Activated CD4-positive, alpha-beta T cell treated with anti-CD3 and anti-CD28 coated beads for 24 hours (primary cell): ENCODE results near the gene MLC1.

Experiments used
- DNase-seq, 2 donors: peaks; one replicate each; pipeline ENCODE4 v3.0.0-alpha.2; 2020; ENCODE audit warnings: low read depth in 2 of 2

Gene MLC1

DNA sequence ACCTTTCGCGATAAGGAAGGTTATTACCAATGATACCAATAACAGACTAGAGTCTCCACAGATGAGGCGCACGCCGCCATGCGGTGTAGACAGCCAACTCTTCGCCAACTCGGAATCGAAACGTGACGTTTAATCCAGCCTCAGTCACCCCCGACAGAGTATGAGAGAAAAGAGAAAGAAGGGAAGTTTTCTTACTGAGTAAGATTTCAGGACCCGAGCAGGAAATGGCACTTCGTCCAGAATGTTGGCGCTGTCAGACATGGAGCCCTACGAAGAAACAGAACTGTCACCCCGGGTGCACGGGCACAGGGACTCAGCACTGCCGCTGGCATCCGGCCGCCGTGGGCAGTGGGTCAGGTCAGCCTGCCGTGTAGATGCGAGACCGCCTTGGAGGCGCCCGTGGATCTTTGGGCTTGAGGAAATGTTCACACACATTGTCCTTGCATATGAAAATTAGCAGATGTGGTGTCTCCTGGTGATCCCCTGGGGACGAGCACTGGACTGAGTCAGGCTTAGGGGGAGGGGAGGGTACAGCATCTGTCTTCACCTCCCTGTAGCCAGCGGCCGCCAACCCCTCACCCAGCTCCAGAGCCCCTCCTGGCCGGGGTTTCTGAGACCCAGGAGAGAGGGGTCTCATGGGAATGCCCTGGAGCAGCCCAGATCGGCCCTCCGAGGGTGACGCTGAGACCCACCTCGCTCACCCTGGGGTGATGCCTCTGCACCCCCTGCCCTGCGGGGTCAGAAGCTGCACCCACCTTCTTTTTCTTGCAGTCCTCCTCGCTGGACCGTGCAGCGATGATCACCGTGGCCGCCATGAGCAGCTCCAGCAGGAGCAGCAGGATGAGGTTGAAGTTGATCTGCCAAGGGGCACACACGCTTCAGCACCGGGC, 8.3 kb downstream of the MLC1 start:
- DNase-seq: no peak

GRCh38 chr22:50074551-50075530, 10.4 kb downstream of the MLC1 start:
- no peak for DNase-seq

GRCh38 chr22:50074056-50074455, 11.2 kb downstream of the MLC1 start:
- DNase-seq: no peak

DNA sequence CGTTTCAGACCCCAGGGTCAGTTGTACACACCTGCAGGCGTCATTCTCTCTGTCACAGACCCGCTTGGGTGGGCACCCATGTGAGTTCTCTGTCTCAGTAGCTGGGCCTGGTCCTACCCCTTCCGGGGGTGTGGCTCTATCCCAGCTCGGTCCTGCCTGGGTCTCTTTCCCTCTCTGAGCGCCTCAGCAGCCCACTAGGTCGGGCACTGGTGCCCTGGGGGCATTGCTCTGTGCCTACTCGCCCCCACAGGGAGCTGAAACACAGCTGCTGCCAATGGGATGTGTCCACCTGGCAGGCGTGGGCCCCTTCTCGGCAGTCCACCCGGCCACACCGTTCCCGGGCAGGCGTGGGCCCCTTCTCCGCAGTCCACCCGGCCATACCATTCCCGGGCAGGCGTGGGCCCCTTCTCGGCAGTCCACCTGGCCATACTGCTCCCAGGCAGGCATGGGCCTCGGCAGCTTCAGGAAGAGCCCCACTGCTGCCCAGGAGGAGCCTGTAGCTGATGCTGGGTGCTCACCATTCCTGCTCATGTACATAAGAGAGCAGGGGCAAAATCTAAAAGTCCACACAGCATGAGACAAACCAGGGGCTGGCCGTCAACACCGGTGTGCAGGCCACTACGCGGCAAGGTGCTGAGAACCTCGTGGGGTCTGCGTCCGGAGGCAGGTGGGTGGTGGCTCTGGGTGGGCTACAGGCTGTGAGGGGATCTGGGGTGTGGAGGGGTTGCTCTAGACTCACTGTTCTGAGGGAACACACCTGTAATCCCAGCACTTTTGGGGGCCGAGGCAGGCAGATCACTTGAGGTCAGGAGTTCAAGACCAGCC, 12.3 kb downstream of the MLC1 start:
- DNase-seq: no peak

GRCh38 chr22:50072167-50072555, 13.1 kb downstream of the MLC1 start:
- no peak for DNase-seq

- no peak for DNase-seq
Measured at GRCh38 chr22:50071432-50072166, 13.6 kb downstream of the MLC1 start.

- DNase-seq: no peak
Measured at GRCh38 chr22:50070366-50070765, 14.9 kb downstream of the MLC1 start.

GRCh38 chr22:50068096-50068495, 17.1 kb downstream of the MLC1 start:
- DNase-seq: no peak

GRCh38 chr22:50067244-50067643, 18.0 kb downstream of the MLC1 start:
- DNase-seq: no peak

- DNase-seq: no peak
Measured at GRCh38 chr22:50064453-50064852, 20.8 kb downstream of the MLC1 start.

DNA sequence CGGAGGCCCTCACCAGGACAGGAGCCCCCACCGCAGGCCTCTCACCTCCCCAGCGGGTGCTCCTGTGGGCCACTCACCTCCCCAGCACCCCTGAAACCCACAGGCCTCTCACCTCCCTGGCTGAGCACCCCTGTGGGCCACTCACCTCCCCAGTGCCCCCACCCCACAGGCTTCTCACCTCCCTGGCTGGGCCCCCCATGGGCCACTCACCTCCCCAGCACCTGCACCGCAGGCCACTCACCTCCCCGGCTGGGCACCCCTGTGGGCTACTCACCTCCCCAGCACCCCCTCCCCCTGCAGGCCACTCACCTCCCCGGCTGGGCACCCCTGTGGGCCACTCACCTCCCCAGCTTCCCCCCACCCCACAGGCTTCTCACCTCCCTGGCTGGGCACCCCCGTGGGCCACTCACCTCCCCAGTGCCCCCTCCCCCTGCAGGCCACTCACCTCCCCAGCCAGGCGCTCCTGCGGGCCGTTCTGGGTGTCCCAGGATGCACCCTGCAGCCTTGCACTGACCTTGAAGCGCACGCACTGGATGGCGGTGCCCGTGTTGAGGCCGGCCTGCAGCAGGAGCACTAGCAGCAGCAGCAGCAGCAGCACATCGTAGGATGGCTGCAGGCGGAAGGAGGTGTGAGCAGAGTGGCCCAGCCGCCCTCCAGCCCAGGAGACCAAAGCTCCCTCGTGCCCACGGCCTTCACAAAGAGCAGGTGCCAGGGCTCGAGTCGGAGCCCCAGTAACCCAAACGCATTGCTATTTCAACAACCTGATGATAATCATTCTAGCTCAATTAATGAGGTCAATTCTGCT, 21.4 kb downstream of the MLC1 start:
- no peak for DNase-seq

DNA sequence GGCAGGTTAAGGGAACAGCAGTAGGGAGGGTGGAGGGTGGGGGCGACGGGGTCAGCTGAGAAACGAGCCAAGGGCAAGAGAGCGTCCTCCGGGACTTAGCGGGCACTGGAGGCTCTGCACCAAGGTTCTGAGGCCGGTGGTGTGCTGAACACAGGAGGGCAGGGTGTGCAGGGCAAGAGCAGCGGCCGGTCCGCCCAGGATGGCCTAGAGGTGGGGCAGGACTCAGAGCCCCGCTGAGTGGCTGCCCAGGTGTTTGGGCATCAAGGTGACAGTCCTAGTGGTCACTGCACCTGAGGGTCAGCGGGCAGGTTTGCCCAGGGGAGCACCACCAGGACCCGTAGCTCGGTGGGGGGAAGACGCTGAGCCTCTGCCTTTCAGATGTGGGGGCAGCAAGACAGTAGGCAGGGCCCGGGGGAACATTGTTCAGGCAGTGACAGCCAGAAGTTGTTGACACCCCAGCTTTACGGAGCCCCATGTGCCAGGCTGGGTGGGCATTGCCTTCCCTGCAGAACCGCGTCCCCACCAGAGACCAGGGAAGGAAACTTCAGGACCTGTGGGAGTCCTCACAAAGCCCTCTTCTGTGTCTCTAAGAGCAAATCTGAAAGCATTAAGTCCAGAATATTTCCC, 22.6 kb downstream of the MLC1 start:
- no peak for DNase-seq

GRCh38 chr22:50061824-50062355, 23.3 kb downstream of the MLC1 start:
- no peak for DNase-seq

- DNase-seq: no peak
Measured at GRCh38 chr22:50061141-50061823, 23.9 kb downstream of the MLC1 start.

DNA sequence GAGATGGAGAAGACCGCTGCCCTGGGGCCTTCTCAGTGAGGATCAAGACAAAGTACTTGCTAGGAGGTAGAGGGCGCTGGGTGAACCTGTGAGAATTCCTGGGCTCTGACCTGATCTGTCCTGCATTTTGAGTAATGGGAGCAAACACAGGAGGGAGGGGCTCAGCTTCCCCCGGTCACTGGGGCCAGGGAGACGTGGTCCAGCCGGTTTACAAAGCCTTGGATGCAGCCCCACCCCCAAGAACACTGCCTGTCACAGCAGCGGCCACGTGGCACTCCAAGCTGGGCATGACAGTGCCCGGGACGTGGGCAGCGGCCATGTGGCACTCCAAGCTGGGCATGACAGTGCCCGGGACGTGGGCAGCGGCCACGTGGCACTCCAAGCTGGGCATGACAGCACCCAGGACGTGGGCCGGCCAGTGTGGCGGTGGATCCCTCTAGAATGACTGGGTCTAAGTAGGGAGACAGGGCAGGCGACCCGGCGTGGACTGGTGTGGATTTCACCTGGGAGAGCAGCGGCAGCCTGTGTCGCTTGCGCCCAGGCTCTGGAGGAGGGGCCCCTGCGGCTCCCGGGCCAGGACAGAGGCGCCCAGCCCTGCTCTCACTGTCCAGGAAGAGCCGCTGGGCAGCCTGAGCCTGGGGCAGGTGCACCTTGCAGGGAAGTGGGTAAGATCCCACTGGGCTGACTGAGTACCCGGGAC, 24.6 kb downstream of the MLC1 start:
- no peak for DNase-seq

DNA sequence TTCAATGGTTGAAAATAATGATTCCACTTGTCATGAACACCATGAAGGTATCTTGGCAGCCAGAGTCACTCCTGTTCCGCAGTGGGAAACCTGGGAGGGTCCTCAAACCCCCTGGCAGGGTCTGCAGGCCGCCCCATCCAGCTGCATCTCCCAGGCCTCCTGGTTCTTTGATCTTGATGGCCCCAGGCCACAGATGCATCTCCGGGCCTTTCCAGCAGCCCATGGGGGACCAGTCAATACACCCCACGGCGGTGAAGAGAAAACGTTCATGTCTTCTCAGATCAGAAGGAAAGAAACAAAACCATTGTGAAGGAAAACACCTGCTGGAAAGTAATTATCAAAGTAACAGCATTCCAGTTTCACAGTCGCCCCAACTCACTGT, 25.4 kb downstream of the MLC1 start:
- no peak for DNase-seq

- no peak for DNase-seq
Measured at GRCh38 chr22:50058906-50059880, 26.0 kb downstream of the MLC1 start.
